DMS114 treated with DMSO at 0.1 percent for 48 hours (cell line): ENCODE results near the gene NELL2.
"Not testable (repeated sequence)": the region's sequence is repeated elsewhere in the genome, so short reads cannot be mapped to it uniquely, and the experiment has no call there.

ENCODE experiments used
- DNase-seq: peaks from one replicate; lab custom pipeline; 2025; ENCODE audit not compliant: unreplicated experiment; lab: John Stamatoyannopoulos, UW

Gene NELL2

GRCh38 chr12:44847888-44848702, 28.0 kb downstream of the NELL2 start:
- no peak for DNase-seq

GRCh38 chr12:44847403-44847802, 28.7 kb downstream of the NELL2 start:
- no peak for DNase-seq

- no peak for DNase-seq
These were observed 29.3 kb downstream of the NELL2 start for GRCh38 chr12:44846826-44847225.

GRCh38 chr12:44842669-44843068, 33.4 kb downstream of the NELL2 start:
- no peak for DNase-seq

GRCh38 chr12:44839785-44840184, 36.3 kb downstream of the NELL2 start:
- no peak for DNase-seq

GRCh38 chr12:44837114-44837755, 38.9 kb downstream of the NELL2 start:
- DNase-seq = no peak

GRCh38 chr12:44835641-44836379, 40.3 kb downstream of the NELL2 start:
- no peak for DNase-seq

GRCh38 chr12:44834996-44835395, 41.1 kb downstream of the NELL2 start:
- DNase-seq = not testable (repeated sequence)

GRCh38 chr12:44833561-44833960, 42.6 kb downstream of the NELL2 start:
- no peak for DNase-seq

GRCh38 chr12:44830566-44831055, 45.5 kb downstream of the NELL2 start:
- no peak for DNase-seq

GRCh38 chr12:44829045-44829444, 47.1 kb downstream of the NELL2 start:
- no peak for DNase-seq

- DNase-seq = no peak
These were observed 48.2 kb downstream of the NELL2 start for GRCh38 chr12:44827832-44828438.

- DNase-seq = not testable (repeated sequence)
These were observed 54.4 kb downstream of the NELL2 start for GRCh38 chr12:44821702-44822101.

GRCh38 chr12:44819884-44820283, 56.2 kb downstream of the NELL2 start:
- DNase-seq = no peak

GRCh38 chr12:44817687-44818086, 58.4 kb downstream of the NELL2 start:
- no peak for DNase-seq

- DNase-seq = no peak
These were observed 59.6 kb downstream of the NELL2 start for GRCh38 chr12:44816446-44817017.

- DNase-seq = no peak
These were observed 64.1 kb downstream of the NELL2 start for GRCh38 chr12:44812062-44812461.

GRCh38 chr12:44804068-44804467, 72.0 kb downstream of the NELL2 start:
- DNase-seq = no peak

GRCh38 chr12:44795970-44796369, 80.1 kb downstream of the NELL2 start:
- DNase-seq = no peak

GRCh38 chr12:44788731-44789130, 87.4 kb downstream of the NELL2 start:
- DNase-seq = no peak

GRCh38 chr12:44780221-44780790, 95.8 kb downstream of the NELL2 start:
- no peak for DNase-seq
